GM12878 (cell line): Measurements from ENCODE around the gene PPP1R3F. TPM values are rescaled to one million over a fixed set of nuclear protein-coding genes. Genes with fewer than 3 reads are reported as not detected.

Experiments
- ATAC-seq: fragments of 200-7000 bp; cut with Tn5 transposase; 3 replicates; pipeline ENCODE4 v1.9.1; 2020; ENCODE audit warnings: mild to moderate bottlenecking, moderate library complexity
- BruUV-seq: library from RNA; stranded (reverse); fragments of 400-500 nt; replicated peaks from 2 replicates; lab custom pipeline; 2021; lab: Mats Ljungman, UMichigan
- CTCF ChIA-PET: fragments of 300-600 bp; sonication (Branson Sonifier 250); formaldehyde crosslinking; extraction: SDS; loops from one replicate; lab custom pipeline; 2021; ENCODE audit warnings: inconsistent platforms; lab: Yijun Ruan, JAX
- POLR2A ChIA-PET: fragments of 350-600 bp; formaldehyde crosslinking; extraction: SDS; loops from one replicate; lab custom pipeline; 2021; ENCODE audit warnings: inconsistent platforms; lab: Charles Lee
- RAD21 ChIA-PET: fragments of 300-600 bp; sonication (Branson Sonifier 250); formaldehyde crosslinking; loops from one replicate; lab custom pipeline; 2023; ENCODE audit warnings: antibody characterized with exemption; ENCODE audit not compliant: unreplicated experiment; lab: Charles Lee
- SMC1A ChIA-PET: fragments of 300-600 bp; sonication (Branson Sonifier 250); formaldehyde crosslinking; loops from one replicate; lab custom pipeline; 2023; ENCODE audit not compliant: unreplicated experiment, uncharacterized antibody; lab: Charles Lee
- DNase-seq: peaks from one replicate; pipeline ENCODE4 v3.0.0-alpha.2; 2011; ENCODE audit warnings: low read depth, low spot score
- FAIRE-seq: peaks from 3 replicates; lab custom pipeline; 2011; peaks lifted over from hg19 to GRCh38; lab: Jason Lieb, UNC
- H2AFZ ChIP-seq: 2 replicates; pipeline ENCODE4 v1.6.0; 2011; ENCODE audit warnings: low read depth, low read length, control low read depth; ENCODE audit not compliant: control insufficient read depth
- H3K27ac ChIP-seq: 2 replicates; pipeline ENCODE4 v1.5.1; 2011; ENCODE audit warnings: control low read depth; ENCODE audit not compliant: control insufficient read depth, insufficient read depth
- H3K27me3 ChIP-seq, 2 experiments: replicated peaks in 1 of 2; 2 replicates each; pipeline versions ENCODE4 v1.6.0 to v1.6.1; 2011; ENCODE audit warnings: low read length in 1 of 2; ENCODE audit not compliant: control insufficient read depth in 2 of 2, insufficient read depth in 2 of 2
- H3K36me3 ChIP-seq, 2 experiments: 2 replicates each; pipeline ENCODE4 v1.5.1; 2011; ENCODE audit warnings: low read length in 1 of 2; ENCODE audit not compliant: control insufficient read depth in 2 of 2, insufficient read depth in 2 of 2
- H3K4me1 ChIP-seq: 2 replicates; pipeline ENCODE4 v1.6.1; 2011; ENCODE audit warnings: mild to moderate bottlenecking, low read length, moderate library complexity, mixed read lengths; ENCODE audit not compliant: control insufficient read depth, insufficient read depth
- H3K4me2 ChIP-seq: 2 replicates; pipeline ENCODE4 v1.6.0; 2011; ENCODE audit warnings: control low read depth; ENCODE audit not compliant: control insufficient read depth, insufficient read depth
- H3K4me3 ChIP-seq: fragments of 200-600 bp; sonication (generic); 2 replicates; pipeline ENCODE4 v1.5.1; 2016
- H3K79me2 ChIP-seq: 2 replicates; pipeline ENCODE4 v1.6.0; 2011; ENCODE audit warnings: low read length; ENCODE audit not compliant: control insufficient read depth, insufficient read depth
- H3K9ac ChIP-seq: 2 replicates; pipeline ENCODE4 v1.8.0; 2011; ENCODE audit warnings: low read length, control low read depth, mixed read lengths; ENCODE audit not compliant: control insufficient read depth, insufficient read depth
- H3K9me3 ChIP-seq: replicated peaks from 3 replicates; pipeline ENCODE4 v1.5.1; 2011; ENCODE audit warnings: mild to moderate bottlenecking, low read length; ENCODE audit not compliant: control insufficient read depth, insufficient read depth
- H4K20me1 ChIP-seq: 2 replicates; pipeline ENCODE4 v1.6.0; 2011; ENCODE audit not compliant: control insufficient read depth, insufficient read depth
- CBX3 ChIP-seq: fragments of 200-600 bp; sonication (generic); IDR thresholded peaks from 2 replicates; pipeline ENCODE4 v1.6.1; 2016; ENCODE audit warnings: low read depth, borderline replicate concordance
- NFYA ChIP-seq: IDR thresholded peaks from 2 replicates; pipeline ENCODE4 v1.6.1; 2011; ENCODE audit warnings: low read depth, mild to moderate bottlenecking, low read length, improper control_type of control experiment, borderline replicate concordance
- PAX8 ChIP-seq: fragments of 450-650 bp; IDR thresholded peaks from 2 replicates; pipeline ENCODE4 v1.6.1; 2017; ENCODE audit warnings: mild to moderate bottlenecking, moderate library complexity
- POLR2AphosphoS5 ChIP-seq: IDR thresholded peaks from 2 replicates; pipeline ENCODE4 v1.6.1; 2011; ENCODE audit warnings: mild to moderate bottlenecking, low read length, inconsistent platforms
- RAD21 ChIP-seq: IDR thresholded peaks from 2 replicates; pipeline ENCODE4 v1.6.1; 2011; ENCODE audit warnings: mild to moderate bottlenecking, low read depth, low read length, moderate library complexity; ENCODE audit not compliant: insufficient read depth
- SKIL ChIP-seq: fragments of 450-650 bp; IDR thresholded peaks from 2 replicates; pipeline ENCODE4 v1.6.1; 2017; ENCODE audit warnings: mild to moderate bottlenecking, low read depth, inconsistent platforms; ENCODE audit not compliant: poor library complexity, severe bottlenecking
- TBL1XR1 ChIP-seq: IDR thresholded peaks from 2 replicates; pipeline ENCODE4 v1.6.1; 2012; ENCODE audit warnings: low read depth, low read length, improper control_type of control experiment
- WGBS: methylation state at CpG from one replicate; pipeline ENCODE4 v1.1.6; 2016; ENCODE audit warnings: low lambda C conversion rate; ENCODE audit not compliant: insufficient replicate concordance, insufficient coverage; ENCODE audit errors: missing lambda C conversion rate; 5-methylcytosine and 5-hydroxymethylcytosine counted together
- in situ Hi-C: fragments of 300-500 bp; cut with MboI; formaldehyde crosslinking; loops from 9 replicates; pipeline ENCODE4 v1.14.3; 2018; ENCODE audit warnings: mixed read lengths
- intact Hi-C: fragments of 100-400 bp; cut with micrococcal nuclease; formaldehyde crosslinking; loops from one replicate; pipeline ENCODE4 v1.14.2; 2022; ENCODE audit not compliant: unreplicated experiment
- polyA plus RNA-seq, 11 experiments: library from polyadenylated mRNA; depleted of rRNA in 4 of 11; unstranded in 6 of 11; stranded (reverse) in 5 of 11; fragments of >200 nt; fragmentation: Nextera tagmentation in 4 of 11; fragmentation: Illumina TruSeq in 1 of 11; extraction: Ambion mirVana in 4 of 11; extraction: Trizol in 1 of 11; gene quantifications; 1 replicate in 1 of 11; 2 replicates in 10 of 11; pipeline versions ENCODE4 v1.2.1 to v1.2.3, GENCODE V29; 2011 to 2016; ENCODE audit warnings: inconsistent platforms in 2 of 11, missing spikeins in 2 of 11, low read depth in 1 of 11
- total RNA-seq, 4 experiments: library from RNA; depleted of rRNA in 3 of 4; stranded (reverse); fragments of >200 nt in 3 of 4; fragmentation: Illumina TruSeq in 1 of 4; extraction: Trizol in 1 of 4; gene quantifications; 2 replicates each; pipeline versions ENCODE4 v1.2.1 to v1.2.3, GENCODE V29; 2013 to 2021
- TF ChIP-seq, protein P1 (sequence below): fragments of 450-650 bp; IDR thresholded peaks from 2 replicates; pipeline ENCODE4 v1.6.1; 2017; ENCODE audit warnings: mild to moderate bottlenecking, moderate library complexity
- TF ChIP-seq, protein P2 (sequence below): fragments of 450-650 bp; formaldehyde crosslinking; IDR thresholded peaks from 2 replicates; pipeline ENCODE4 v1.4.0; 2022; ENCODE audit warnings: mild to moderate bottlenecking, moderate library complexity
- TF ChIP-seq, protein P3 (sequence below): IDR thresholded peaks from 2 replicates; pipeline ENCODE4 v1.6.1; 2012; ENCODE audit warnings: improper control_type of control experiment, low read depth, low read length; ENCODE audit not compliant: insufficient replicate concordance

Gene PPP1R3F
- total and polyA plus RNA-seq, 10 of the 15 experiments (the other 5 are each of a cell fraction or from before 2014, with no cell fraction given) = 0.18 to 4.4 (median 1.00) TPM

DNA sequence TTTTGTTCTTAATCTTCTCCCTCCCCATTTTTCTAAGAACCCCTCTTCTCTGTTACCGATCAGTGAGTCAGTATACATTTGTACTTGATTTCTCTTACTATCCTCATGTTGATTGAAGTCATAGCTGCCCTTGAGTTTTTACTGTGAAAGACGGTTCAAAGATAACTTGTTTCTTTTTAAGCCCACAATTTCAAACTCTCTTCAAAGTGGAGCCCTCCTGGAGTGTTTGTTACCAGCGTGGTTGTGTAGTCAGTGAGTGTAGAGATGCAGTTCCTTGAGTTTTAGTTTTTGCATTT, 7.9 kb downstream of the PPP1R3F start:
- POLR2A ChIA-PET = no interaction called here
- H3K4me3 ChIP-seq = no peak overlapping the region
- RAD21 ChIA-PET = no interaction called here
- no peaks in the 10 kb centered on the region for H3K9me3 ChIP-seq
- no peak overlapping the region for H3K27ac ChIP-seq
- H3K4me1 ChIP-seq = no peaks in the 10 kb centered on the region
- no peaks in the 10 kb centered on the region for H3K79me2 ChIP-seq
- no peak for DNase-seq
- H3K36me3 ChIP-seq = no peaks in the 10 kb centered on the region
- FAIRE-seq = no peak
- no peak overlapping the region for H3K4me2 ChIP-seq
- in situ Hi-C loops (no loop called here), intact Hi-C loops (no loop called here)
- CTCF ChIA-PET = no interaction called here
- H3K9ac ChIP-seq = no peak overlapping the region
- no TSS peak for BruUV-seq
- no peaks in the 10 kb centered on the region for H3K27me3 ChIP-seq
- no peaks in the 10 kb centered on the region for H4K20me1 ChIP-seq
- SMC1A ChIA-PET = no interaction called here
- no peak for ATAC-seq
- H2AFZ ChIP-seq = no peak overlapping the region
- WGBS = 56% methylated on average over 3 of the region's 3 CpGs
- TF ChIP-seq, protein P1, sequence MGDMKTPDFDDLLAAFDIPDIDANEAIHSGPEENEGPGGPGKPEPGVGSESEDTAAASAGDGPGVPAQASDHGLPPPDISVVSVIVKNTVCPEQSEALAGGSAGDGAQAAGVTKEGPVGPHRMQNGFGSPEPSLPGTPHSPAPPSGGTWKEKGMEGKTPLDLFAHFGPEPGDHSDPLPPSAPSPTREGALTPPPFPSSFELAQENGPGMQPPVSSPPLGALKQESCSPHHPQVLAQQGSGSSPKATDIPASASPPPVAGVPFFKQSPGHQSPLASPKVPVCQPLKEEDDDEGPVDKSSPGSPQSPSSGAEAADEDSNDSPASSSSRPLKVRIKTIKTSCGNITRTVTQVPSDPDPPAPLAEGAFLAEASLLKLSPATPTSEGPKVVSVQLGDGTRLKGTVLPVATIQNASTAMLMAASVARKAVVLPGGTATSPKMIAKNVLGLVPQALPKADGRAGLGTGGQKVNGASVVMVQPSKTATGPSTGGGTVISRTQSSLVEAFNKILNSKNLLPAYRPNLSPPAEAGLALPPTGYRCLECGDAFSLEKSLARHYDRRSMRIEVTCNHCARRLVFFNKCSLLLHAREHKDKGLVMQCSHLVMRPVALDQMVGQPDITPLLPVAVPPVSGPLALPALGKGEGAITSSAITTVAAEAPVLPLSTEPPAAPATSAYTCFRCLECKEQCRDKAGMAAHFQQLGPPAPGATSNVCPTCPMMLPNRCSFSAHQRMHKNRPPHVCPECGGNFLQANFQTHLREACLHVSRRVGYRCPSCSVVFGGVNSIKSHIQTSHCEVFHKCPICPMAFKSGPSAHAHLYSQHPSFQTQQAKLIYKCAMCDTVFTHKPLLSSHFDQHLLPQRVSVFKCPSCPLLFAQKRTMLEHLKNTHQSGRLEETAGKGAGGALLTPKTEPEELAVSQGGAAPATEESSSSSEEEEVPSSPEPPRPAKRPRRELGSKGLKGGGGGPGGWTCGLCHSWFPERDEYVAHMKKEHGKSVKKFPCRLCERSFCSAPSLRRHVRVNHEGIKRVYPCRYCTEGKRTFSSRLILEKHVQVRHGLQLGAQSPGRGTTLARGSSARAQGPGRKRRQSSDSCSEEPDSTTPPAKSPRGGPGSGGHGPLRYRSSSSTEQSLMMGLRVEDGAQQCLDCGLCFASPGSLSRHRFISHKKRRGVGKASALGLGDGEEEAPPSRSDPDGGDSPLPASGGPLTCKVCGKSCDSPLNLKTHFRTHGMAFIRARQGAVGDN = no peak
- TF ChIP-seq RAD21 (no peak), TBL1XR1 (no peak), CBX3 (no peak), PAX8 (no peak), POLR2AphosphoS5 (no peak), NFYA (no peak), SKIL (no peak)
- TF ChIP-seq, protein P2, sequence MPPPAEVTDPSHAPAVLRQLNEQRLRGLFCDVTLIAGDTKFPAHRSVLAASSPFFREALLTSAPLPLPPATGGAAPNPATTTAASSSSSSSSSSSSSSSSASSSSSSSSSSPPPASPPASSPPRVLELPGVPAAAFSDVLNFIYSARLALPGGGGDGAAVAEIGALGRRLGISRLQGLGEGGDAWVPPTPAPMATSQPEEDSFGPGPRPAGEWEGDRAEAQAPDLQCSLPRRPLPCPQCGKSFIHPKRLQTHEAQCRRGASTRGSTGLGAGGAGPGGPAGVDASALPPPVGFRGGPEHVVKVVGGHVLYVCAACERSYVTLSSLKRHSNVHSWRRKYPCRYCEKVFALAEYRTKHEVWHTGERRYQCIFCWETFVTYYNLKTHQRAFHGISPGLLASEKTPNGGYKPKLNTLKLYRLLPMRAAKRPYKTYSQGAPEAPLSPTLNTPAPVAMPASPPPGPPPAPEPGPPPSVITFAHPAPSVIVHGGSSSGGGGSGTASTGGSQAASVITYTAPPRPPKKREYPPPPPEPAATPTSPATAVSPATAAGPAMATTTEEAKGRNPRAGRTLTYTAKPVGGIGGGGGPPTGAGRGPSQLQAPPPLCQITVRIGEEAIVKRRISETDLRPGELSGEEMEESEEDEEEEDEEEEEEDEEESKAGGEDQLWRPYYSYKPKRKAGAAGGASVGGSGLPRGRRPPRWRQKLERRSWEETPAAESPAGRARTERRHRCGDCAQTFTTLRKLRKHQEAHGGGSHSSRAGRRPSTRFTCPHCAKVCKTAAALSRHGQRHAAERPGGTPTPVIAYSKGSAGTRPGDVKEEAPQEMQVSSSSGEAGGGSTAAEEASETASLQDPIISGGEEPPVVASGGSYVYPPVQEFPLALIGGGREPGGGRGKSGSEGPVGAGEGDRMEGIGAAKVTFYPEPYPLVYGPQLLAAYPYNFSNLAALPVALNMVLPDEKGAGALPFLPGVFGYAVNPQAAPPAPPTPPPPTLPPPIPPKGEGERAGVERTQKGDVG (CRISPR knock-in tag) = no peak
- TF ChIP-seq, protein P3, sequence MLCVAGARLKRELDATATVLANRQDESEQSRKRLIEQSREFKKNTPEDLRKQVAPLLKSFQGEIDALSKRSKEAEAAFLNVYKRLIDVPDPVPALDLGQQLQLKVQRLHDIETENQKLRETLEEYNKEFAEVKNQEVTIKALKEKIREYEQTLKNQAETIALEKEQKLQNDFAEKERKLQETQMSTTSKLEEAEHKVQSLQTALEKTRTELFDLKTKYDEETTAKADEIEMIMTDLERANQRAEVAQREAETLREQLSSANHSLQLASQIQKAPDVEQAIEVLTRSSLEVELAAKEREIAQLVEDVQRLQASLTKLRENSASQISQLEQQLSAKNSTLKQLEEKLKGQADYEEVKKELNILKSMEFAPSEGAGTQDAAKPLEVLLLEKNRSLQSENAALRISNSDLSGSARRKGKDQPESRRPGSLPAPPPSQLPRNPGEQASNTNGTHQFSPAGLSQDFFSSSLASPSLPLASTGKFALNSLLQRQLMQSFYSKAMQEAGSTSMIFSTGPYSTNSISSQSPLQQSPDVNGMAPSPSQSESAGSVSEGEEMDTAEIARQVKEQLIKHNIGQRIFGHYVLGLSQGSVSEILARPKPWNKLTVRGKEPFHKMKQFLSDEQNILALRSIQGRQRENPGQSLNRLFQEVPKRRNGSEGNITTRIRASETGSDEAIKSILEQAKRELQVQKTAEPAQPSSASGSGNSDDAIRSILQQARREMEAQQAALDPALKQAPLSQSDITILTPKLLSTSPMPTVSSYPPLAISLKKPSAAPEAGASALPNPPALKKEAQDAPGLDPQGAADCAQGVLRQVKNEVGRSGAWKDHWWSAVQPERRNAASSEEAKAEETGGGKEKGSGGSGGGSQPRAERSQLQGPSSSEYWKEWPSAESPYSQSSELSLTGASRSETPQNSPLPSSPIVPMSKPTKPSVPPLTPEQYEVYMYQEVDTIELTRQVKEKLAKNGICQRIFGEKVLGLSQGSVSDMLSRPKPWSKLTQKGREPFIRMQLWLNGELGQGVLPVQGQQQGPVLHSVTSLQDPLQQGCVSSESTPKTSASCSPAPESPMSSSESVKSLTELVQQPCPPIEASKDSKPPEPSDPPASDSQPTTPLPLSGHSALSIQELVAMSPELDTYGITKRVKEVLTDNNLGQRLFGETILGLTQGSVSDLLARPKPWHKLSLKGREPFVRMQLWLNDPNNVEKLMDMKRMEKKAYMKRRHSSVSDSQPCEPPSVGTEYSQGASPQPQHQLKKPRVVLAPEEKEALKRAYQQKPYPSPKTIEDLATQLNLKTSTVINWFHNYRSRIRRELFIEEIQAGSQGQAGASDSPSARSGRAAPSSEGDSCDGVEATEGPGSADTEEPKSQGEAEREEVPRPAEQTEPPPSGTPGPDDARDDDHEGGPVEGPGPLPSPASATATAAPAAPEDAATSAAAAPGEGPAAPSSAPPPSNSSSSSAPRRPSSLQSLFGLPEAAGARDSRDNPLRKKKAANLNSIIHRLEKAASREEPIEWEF = no peak
